Pulmonary artery endothelial cell (primary cell): ENCODE data around the gene C9orf43. TPM values are rescaled to one million over a fixed set of nuclear protein-coding genes. Genes with fewer than 3 reads are reported as not detected.
A peak's percentile ranks its signal among the peaks of the same experiment; 100 is the strongest.
"Not testable (repeated sequence)": the region's sequence is repeated elsewhere in the genome, so short reads cannot be mapped to it uniquely, and the experiment has no call there.

Source experiments
- DNase-seq: peaks from one replicate; pipeline ENCODE4 v3.0.0-alpha.2; 2011; ENCODE audit warnings: low read depth, low spot score
- total RNA-seq: library from RNA; depleted of rRNA; stranded (reverse); fragments of >200 nt; gene quantifications from 2 replicates; pipeline ENCODE4 v1.2.3, GENCODE V29; 2014

Gene C9orf43
- total RNA-seq, 1 donor from 2014 or later = 0.46 TPM

DNA sequence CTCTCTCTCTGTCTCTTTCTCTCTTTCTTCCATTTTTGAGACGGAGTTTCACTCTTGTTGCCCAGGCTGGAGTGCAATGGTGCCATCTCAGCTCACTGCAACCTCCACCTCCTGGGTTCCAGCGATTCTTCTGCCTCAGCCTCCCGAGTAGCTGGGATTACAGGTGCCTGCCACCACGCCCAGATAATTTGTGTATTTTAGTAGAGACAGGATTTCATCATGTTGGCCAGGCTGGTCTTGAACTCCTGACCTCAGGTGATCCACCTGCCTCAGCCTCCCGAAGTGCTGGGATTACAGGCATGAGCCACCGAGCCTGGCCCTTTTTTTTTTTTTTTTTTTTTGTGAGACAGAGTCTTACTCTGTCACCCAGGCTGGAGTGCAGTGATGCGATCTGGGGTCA lies 29.1 kb upstream of the C9orf43 start:
- DNase-seq = not testable (repeated sequence)

DNA sequence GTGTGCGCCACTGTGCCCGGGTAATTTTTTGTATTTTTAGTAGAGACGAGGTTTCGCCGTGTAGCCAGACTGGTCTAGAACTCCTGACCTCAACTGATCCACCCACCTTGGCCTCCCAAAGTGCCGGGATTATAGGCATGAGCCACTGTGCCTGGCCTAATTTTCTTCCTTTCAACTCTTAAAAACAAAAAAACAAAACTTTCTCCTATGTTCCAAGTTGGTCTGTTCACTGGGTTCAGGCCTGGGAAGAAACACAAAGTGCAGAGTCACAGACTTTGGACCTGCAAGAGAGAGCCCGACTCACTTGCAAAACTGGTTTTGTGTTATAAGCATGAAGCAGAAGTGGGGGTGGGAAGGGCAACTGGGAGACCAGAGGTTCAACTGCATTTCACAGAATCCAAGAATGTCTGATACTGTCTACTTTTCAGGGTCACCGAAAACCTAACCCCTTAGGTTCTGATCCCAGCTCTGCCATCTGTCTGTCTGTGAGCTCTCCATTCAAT lies 28.6 kb upstream of the C9orf43 start:
- no peak for DNase-seq

DNA sequence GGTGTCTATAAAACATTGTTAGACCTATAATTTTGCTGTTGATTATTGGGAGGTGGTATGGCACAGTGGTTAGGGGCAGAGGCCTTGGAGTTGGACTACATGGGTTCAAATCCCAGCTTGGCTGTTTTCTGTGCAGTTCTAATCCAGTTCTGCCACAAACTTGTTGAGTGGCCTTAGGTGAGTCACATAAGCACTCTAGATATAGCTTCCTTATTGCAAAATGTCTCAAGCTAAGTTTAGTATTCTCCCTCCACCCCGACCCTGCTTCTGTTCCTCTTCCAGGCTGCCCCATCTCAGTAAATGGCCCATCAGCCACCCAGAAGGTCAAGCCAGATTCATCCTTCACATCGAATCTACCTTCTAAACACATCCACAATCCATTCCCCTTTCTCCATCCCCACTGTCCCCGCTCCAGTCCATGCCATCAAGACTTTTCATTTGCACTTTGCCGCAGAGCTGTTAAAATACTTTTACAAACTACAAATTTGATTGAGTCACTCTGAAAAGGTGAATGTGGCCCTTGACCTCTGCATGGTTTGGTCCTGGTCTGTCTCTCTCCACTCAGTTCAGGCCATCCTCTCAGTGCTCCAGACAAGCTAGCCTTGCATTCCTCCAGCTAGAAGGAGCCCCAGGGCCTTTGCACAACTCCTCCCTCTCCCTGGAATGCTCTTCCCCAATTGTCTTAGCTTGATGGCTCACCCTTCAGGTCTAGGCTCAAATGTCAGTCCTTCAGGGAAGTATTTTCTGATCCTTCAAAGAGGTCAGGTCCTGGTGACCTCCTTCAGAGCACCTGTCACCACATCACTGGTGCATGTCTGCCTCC lies 23.8 kb upstream of the C9orf43 start:
- DNase-seq = no peak

DNA sequence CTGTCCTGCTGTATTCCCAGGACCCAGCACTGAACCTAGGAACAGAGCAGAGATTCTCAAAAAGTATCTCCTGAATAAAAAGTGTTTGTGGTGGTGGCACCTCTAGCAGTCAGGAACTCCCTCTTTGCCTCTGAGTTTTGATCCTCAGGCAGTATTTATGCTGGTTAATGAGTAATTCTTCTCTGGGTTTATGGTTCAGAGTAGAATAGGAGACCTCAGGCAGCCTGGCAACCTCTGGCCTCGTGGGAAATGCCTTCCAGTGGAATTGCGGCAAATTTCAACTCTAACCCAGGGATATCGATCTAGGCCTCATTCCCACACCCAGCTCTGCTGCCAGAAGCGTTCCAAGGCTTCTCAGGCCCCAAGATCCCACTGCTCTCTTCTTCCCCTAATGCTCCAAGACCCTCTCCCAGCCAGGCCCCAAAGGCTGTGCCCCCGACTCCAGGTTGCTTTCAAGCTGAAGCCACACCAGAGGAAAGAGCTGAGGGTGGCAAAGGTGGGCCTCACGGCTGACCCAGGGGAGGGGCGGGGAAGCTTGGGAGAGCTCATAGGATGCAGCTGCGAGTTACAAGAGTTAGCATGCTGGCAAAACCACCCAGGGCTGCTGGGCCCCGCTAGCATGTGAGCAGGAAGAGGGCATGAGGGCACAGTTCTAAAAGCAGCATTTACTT lies 22.9 kb upstream of the C9orf43 start:
- DNase-seq = no peak

DNA sequence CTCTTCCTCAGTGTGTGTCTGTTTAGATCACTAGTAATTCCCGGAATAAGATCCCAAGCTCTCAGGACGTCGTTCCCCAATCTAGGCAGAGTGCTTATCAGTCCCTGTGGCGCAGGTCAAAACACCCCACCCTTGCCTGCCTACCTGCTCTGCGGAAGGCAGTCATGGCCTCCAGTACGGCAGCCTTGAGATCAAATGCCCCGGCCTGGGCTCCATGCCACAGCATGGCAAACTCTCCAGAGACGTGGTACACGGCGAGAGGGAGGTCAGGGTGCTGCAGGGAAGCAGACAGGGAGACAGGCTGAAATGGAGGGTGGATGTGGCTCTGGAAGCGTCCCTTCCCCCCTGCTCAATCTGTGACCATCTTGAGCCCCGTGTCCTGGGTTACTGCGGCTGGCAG lies 21.7 kb upstream of the C9orf43 start:
- DNase-seq = no peak

DNA sequence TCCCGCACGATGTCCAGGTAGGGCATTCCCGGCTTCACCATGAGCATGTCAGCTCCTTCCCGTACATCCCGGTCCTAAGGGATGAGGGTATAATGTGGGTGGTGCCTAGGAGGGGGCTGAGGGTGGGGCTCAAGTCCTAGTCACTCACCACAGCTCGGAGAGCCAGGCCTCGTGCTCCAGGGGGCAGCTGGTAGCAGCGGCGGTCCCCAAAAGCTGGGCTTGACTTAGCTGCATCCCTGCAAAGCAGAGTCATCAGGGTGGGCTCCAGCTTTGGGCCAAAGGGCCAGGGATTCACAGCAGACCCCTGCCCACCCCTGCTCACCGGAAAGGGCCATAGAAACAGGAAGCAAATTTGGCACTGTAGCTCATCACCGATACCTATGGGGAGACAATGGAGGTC lies 21.1 kb upstream of the C9orf43 start:
- DNase-seq = no peak

DNA sequence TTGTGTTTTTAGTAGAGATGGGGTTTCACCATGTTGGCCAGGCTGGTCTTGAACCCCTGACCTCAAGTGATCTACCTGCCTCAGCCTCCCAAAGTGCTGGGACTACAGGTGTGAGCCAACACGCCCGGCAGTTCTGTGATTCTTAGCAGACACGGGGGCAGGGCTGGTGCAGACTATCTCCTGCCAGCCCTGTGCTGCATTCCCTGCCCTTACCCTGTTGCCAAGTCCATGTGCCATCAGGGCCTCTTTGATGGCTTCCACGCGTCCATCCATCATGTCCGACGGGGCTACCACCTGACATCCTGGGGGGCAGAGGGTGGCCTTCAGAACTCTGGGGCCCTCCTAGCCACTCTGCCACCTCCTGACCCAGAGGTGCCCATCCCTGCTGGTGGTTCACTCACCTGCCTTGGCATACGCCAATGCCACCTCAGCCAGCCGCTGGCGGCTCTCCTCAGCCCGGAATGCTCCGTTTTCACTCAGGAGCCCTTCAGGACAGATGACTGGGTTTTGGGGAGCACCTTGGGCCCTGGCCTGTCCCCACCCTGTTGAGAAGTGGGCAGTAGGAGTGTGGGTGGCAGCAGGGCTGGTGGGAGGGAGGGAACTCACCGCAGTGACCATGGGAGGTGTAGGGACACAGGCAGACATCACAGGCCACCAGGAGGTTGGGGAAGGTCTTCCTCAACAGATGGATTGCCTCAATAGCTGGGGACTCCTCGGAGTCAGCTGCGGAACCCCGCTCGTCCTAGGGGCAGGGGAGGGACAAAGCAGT lies 20.2 kb upstream of the C9orf43 start:
- no peak for DNase-seq

DNA sequence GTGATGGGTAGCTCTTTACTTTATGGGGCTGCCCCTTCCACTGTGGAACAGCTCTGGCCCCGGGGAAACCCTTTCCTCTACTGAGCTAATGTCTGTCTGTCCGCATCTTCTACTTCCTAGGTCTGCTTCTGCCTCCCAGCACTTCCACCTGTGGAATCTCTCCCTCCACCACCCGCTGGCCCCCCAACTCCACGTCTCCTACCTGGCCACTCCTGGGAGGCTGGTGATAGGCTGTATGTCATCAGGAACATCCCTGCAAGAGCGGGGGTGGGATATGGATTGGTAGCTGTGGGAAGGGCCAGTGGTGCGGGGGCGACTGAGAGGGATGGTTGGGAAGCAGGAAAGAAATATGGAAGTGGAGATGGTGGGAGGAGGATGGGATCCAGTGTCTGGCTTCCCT lies 18.6 kb upstream of the C9orf43 start:
- no peak for DNase-seq

DNA sequence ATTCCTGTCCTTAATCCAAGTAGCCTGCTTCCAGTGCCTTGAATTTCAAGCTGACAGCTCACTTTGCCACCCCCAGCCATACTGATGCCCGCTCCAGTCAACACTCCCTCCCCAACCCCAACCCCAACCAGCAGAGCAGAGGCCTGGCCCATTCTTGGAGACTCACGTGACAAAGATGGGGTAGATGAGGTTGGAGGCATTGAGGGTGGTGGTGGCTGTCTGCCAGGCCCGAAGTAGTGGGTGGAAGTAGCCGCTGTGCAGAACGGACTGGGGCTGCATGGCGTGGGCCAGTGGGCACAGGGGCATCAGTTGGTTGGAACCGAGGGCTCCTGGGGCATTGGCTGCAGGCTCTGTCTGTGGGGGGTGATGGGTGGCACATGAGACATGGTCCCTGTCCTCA lies 17.3 kb upstream of the C9orf43 start:
- no peak for DNase-seq

DNA sequence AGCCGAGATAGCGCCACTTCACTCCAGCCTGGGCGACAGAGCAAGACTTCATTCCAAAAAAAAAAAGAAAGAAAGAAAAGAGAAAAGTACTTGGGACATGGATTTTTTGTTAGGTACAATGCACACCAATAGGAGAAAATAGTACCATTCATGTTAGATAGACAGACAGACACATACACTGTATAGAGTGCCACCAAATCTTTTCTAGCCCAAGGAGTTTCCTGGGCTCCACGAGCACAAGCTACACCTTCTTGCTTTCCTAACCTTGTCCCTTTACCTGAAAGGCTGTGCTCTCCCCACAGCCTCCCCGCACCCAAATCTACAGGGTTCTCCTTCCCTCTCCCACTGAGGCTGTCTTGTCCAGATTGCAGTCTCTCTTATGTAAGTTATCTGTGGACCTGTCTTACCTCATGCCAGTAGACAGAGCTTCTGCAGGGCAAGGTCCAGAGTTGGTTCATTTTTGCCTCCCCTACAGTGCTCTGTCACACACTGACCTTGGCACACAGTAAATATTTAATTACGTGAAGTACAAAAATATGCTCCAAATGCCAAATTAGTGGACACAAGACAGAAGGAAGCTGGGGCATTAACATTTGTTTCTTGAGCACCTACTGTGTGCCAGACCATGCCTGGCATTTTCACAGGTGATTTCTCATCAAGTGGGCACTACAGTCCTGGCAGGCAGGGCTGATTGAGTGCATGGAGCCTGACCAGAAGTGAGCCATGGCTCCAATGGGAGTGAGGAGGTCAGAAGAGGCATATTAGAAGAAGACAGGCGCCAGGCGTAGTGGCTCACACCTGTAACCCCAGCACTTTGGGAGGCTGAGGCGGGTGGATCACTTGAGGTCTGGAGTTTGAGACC lies 15.3 kb upstream of the C9orf43 start:
- DNase-seq = no peak

DNA sequence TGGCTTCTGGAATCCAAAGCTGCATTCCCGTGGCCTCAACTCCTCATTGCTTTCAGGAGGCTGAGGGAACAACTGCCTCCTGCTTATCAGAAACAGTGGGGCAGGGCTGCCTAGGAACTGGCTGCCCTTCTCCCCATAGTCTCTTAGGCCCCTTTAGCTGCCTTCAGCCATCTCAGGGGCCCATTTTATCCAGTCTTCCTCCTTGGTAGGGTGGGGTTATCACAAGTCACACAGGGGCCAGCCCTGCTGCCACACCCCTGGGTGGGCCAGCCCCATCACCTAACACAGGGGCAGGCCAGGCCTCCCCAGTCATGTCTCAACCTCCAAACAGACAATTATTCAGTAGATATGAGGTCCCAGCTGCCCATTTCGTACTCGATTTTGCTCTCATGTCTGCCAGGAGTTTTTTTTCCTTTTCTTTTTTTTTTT lies 13.3 kb upstream of the C9orf43 start:
- DNase-seq = no peak

DNA sequence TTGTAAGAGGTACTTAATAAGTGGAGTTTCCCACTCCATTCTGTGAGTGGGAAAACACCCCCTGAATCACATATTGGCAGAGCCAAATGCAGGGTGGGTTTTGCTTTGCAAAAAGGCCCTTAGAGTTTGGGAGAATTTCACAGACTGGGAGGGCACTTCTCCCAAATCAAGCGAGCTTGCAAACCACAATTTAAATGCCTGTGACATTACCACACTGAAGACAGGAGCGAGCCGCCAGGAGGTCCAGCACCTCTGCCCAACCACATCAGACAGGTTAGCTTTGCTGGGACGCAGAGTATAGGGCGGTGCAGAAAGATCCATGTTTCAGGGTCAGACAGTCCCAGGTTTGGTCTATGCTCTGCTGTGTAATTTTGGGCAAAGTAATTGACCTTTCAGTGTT lies 11.8 kb upstream of the C9orf43 start:
- no peak for DNase-seq

DNA sequence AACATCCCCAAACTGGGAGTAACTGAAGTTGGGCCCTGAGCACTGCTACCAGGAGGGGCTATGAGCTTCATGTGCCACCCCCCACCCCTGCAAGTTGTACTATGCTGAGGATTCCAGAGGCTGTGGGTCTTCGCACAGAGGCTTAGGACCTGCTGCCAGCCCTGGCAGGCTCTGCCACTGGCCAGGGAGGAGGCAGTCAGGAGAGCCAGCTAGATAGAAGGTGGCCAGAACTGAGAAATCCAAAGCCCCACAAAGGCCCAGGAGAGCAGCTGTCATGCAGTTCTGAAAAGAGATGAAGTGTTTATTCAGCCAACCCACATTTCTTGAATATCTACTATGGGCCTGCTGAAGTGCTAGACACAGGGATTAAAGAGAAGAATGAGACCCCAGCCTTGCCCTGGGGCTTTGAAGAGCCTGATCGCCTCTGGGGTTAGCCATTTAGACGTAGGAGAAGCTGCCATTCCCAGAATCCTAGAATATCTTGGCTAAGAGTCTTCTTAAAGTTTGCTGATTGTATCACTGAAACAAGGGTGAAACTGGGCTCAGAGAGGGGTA lies 10.8 kb upstream of the C9orf43 start:
- DNase-seq = no peak

DNA sequence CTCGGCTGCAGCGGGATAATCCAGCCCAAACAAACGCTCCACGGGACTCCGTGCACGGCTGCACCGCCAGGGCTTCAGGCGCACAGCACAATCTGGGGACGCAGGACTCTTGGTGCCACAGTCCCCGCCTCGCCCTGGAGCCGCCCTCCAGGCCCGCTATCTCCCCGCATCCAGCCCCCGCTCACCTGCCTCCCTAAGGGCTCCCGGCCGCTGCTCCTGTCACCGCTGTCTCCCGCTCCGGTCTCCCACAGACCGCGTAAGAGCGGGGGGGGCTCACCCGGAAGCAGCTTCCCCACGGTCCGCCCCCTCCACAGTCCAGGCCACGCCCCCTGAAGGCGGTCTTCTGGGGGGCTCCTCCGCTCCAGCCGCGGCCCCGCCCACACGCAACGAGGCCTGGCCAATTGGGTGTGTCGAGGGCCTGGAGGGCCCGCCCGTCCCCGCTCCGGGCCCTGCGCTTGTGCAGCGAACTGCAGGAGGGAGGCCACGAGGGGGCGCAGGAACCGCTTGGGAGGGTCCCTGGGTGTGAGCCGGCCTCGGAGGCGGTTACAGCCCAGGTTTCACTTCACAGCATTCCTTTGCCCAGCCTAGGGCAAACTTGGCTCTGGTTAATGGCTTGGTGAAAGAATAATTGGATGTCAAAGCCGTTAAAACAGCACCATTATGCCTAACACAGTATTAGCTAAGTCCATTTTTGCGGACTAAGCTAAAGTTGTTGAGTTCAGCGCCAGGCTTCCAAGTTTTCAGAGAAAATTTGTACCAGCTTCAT lies 9.3 kb upstream of the C9orf43 start, which contains the start of gene ALAD:
Gene ALAD (minus strand): TSS at position 258 of the 766 bp plus-strand sequence. CDS start 7,725 bp downstream, outside the sequence.
- DNase-seq = peak; percentile 94

DNA sequence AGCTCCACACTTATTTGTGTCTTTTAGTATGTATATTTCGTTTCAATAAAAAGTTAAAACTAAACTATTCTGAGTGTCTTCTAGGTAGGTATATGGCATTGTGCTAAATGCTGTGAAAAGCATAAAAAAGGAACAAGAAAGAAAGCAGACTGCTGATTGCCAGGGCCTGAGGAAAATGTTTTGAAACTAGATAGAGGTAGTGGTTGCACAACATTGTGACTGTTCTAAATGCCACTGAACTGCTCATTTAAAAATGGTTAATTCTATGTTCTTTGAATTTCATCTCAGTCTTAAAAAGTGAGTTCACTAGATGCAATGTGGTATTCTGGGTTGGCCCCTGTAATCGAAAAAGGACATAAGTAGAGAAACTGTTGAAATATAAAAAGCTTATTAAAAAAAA lies 6.9 kb upstream of the C9orf43 start:
- no peak for DNase-seq

DNA sequence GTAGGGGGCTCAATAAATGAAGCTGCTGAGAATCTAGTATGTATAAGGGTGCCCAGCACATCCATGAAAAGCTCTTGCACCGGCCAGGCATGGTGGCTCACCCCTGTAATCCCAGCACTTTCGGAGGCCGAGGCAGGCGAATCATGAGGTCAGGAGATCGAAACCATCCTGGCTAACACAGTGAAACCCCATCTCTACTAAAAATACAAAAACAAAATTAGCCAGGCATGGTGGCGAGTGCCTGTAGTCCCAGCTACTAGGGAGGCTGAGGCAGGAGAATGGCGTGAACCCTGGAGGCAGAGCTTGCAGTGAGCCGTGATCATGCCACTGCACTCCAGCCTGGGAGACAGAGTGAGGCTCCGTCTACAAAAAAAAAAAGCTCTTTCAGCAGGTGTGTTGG lies 4.2 kb upstream of the C9orf43 start:
- DNase-seq = not testable (repeated sequence)

DNA sequence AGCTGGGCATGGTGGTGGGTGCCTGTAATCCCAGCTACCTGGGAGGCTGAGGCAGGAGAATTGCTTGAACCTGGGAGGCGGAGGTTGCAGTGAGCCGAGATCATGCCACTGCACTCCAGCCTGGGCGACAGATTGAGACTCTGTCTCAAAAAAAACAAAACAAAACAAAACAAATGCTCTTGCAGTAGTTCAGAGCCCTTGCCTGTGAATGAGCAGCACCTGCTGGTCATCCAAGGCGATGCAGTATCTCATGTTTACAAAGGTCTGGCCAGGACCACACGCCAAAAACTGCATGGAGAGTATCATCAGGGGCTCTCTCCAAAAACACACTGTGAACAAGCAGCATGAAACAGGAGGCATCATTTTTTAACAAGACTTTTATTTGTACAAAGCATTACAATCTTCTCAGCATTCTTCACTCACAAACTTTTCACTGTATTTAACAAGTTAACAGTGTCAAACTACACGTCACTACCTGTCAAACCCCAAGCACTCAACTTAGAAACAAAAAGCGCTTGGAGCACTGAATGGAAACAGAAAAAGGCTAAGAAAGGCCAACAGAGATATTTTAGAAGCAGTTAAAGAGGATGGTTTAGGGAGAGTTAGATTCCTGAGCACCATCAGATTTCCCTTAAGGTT lies 3.6 kb upstream of the C9orf43 start:
- DNase-seq = peak; percentile 44

DNA sequence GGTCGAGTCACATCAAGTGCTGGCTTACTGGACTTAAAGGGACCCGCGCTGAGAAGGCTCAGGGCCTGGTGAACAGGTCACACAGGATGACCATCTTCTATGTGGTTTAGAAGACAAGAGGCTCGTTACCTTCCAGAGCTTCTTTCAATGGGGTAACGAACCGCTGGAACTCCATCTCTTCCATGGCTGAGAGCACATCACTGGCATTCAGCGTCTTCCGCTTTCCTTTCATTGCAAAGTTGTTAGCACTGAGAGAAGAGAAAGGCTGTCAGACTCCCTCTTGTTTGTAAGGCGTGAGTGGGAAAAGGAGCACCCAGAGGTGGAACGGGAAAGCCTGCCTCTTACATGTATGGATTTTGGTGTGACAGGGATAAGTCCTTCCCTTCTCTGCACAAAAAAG lies 1.1 kb upstream of the C9orf43 start:
- DNase-seq = no peak

DNA sequence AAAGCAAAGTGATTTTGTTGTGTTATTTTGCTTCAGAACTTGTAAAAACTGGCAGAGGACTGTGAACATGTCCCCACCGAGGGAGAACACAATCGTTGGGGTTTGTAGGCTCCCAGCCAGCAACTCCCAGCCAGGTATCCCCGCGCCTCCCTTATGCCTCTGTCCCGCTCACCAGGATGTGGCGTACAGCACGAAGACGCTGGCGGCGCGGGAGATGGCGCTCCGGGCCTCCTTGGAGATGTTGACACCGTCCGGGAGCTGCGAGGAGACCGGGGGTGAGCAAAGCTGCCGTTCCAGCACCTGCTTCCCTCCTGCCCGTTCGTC lies 702 bp upstream of the C9orf43 start:
- no peak for DNase-seq
